Measurements from ENCODE around the gene GP9. TPM values are rescaled to one million over a fixed set of nuclear protein-coding genes. Genes with fewer than 3 reads are reported as not detected.
"Not testable (repeated sequence)": the region's sequence is repeated elsewhere in the genome, so short reads cannot be mapped to it uniquely, and the experiment has no call there.

The GP9 gene
- total RNA-seq, 4 donors from 2014 or later, result 0.64 to 1.2 TPM; not detected in 2

- DNase-seq, result no peak
- intact Hi-C loops (cut with DNase I; ENCODE audit: low total_unique reads) (no loop called here), in situ Hi-C loops (cut with MboI; ENCODE audit: low pct_ligation_motif_present in 1 of 4, low pct_unique_long_range_greater_than_20kb in 1 of 4, low sequenced_read_pairs in 3 of 4) (no loop called here)
- TF ChIP-seq EP300 (IDR thresholded peaks at IDR 0.05; ENCODE audit: low read depth) (no peak), CTCF (IDR thresholded peaks at IDR 0.05) (no peak), POLR2A (IDR thresholded peaks at IDR 0.05) (no peak), POLR2AphosphoS5 (IDR thresholded peaks at IDR 0.05) (no peak)
- Histone ChIP-seq H3K27me3 (no peaks in the 10 kb centered on the region), H3K4me1 (peaks cover 0 to 10% (median 0%) of the 10 kb centered on the region in 4 donors), H3K9me3 (no peaks in the 10 kb centered on the region), H3K27ac (no peak overlapping the region), H3K36me3 (no peaks in the 10 kb centered on the region), H3K4me3 (no peak overlapping the region)
- 69 to 92% methylated on average over 2 to 5 of the region's 5 CpGs for WGBS, 2 donors (ENCODE audit: low coverage in 1 of 2)
Measured at GRCh38 chr3:129106320-129106719, 45.7 kb downstream of the GP9 start.

GRCh38 chr3:129106866-129107565 lies 46.4 kb downstream of the GP9 start:
- H3K27me3 ChIP-seq, result no peaks in the 10 kb centered on the region
- peaks cover 0 to 10% (median 0%) of the 10 kb centered on the region in 4 donors for H3K4me1 ChIP-seq
- no peaks in the 10 kb centered on the region for H3K9me3 ChIP-seq
- H3K27ac ChIP-seq, result no peak overlapping the region
- H3K36me3 ChIP-seq, result no peaks in the 10 kb centered on the region
- TF ChIP-seq CTCF (IDR thresholded peaks at IDR 0.05), result no peak
- no peak for TF ChIP-seq POLR2AphosphoS5 (IDR thresholded peaks at IDR 0.05)
- TF ChIP-seq EP300 (IDR thresholded peaks at IDR 0.05; ENCODE audit: low read depth), result no peak
- no peak for TF ChIP-seq POLR2A (IDR thresholded peaks at IDR 0.05)
- DNase-seq, result peak; percentile 51
- H3K4me3 ChIP-seq, result no peak overlapping the region
- in situ Hi-C loops (cut with MboI; ENCODE audit: low pct_ligation_motif_present in 1 of 4, low pct_unique_long_range_greater_than_20kb in 1 of 4, low sequenced_read_pairs in 3 of 4) (no loop called here), intact Hi-C loops (cut with DNase I; ENCODE audit: low total_unique reads) (no loop called here)
- 60 to 80% methylated on average over 1 to 15 of the region's 19 CpGs for WGBS, 2 donors (ENCODE audit: low coverage in 1 of 2)

GRCh38 chr3:129107793-129108192 lies 47.2 kb downstream of the GP9 start:
- Histone ChIP-seq H3K27me3 (no peaks in the 10 kb centered on the region), H3K27ac (no peak overlapping the region), H3K9me3 (no peaks in the 10 kb centered on the region), H3K4me1 (peaks cover 0 to 10% (median 0%) of the 10 kb centered on the region in 4 donors), H3K36me3 (no peaks in the 10 kb centered on the region), H3K4me3 (no peak overlapping the region)
- in situ Hi-C loops (cut with MboI; ENCODE audit: low pct_ligation_motif_present in 1 of 4, low pct_unique_long_range_greater_than_20kb in 1 of 4, low sequenced_read_pairs in 3 of 4), result no loop called here
- intact Hi-C loops (cut with DNase I; ENCODE audit: low total_unique reads), result no loop called here
- no peak for DNase-seq
- no peak for TF ChIP-seq POLR2A (IDR thresholded peaks at IDR 0.05)
- no peak for TF ChIP-seq POLR2AphosphoS5 (IDR thresholded peaks at IDR 0.05)
- TF ChIP-seq CTCF (IDR thresholded peaks at IDR 0.05), result no peak
- TF ChIP-seq EP300 (IDR thresholded peaks at IDR 0.05; ENCODE audit: low read depth), result no peak
- 94% methylated on average over 8 of the region's 8 CpGs; no CpG with 5 or more reads in 1 of the 2 donors for WGBS, 2 donors (ENCODE audit: low coverage in 1 of 2)

DNA sequence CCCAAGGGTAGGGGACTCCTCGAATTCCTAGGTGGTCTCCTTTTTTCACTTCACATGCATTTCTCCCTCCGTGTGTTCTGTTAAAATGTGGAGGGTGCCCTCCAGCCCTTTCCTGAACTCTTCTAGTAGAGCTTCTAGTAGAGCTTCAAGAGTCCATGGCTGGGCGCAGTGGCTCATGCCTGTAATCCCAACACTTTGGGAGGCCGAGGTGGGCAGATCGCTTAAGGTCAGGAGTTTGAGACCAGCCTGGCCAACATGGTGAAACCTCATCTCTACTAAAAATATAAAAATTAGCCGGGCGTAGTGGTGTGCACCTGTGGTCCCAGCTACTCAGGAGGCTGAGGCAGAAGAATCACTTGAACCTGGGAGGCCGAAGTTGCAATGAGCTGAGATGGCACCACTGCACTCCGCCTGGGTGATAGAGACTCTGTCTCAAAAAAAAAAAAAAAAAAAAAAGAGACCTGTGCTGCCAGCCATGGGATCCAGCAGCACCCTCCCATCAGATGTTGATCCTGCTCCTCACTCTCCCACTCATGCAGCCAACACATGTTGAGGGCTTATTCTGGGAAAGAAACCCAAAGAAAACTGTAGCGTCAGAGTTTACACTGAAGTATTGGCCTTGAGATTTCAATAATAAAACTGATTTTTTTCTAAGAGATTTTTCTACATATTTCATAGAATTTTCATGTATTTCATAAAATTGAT lies 50.6 kb downstream of the GP9 start:
- DNase-seq; H3K27me3 ChIP-seq; H3K4me3 ChIP-seq; intact Hi-C loops (cut with DNase I; ENCODE audit: low total_unique reads); in situ Hi-C loops (cut with MboI; ENCODE audit: low pct_ligation_motif_present in 1 of 4, low pct_unique_long_range_greater_than_20kb in 1 of 4, low sequenced_read_pairs in 3 of 4); H3K9me3 ChIP-seq; H3K36me3 ChIP-seq: not testable (repeated sequence)
- WGBS, 2 donors (ENCODE audit: low coverage in 1 of 2), result 92 to 94% methylated on average over 3 to 10 of the region's 10 CpGs
- peak overlapping the region in 2 of 4 donors; percentile 14 to 38 for H3K27ac ChIP-seq
- peaks cover under 1 to 15% (median 2%) of the 10 kb centered on the region in 4 donors for H3K4me1 ChIP-seq

Other genes starting within 250 kb of the GP9 start
- gene ACAD9, start 181.2 kb upstream of the GP9 start, total RNA-seq, result 100 to 1,000 TPM in 2 of 4 donors, 10 to 100 TPM in 2; 37.3 to 158 (median 85.0) TPM
- gene CFAP92, start 66.7 kb upstream of the GP9 start, total RNA-seq, result 1 to 10 TPM in 1 of 4 donors, under 1 TPM in 1, not detected in 2; 0.95 to 1.2 TPM
- 1 to 10 TPM in 3 of 4 donors, under 1 TPM in 1; 0.75 to 2.2 (median 1.7) TPM for gene EFCC1, start 59.5 kb upstream of the GP9 start, total RNA-seq
- 10 to 100 TPM; 23.1 to 40.4 (median 31.3) TPM for gene RAB43, start 61.0 kb downstream of the GP9 start, total RNA-seq
- gene ISY1, start 100.3 kb downstream of the GP9 start, total RNA-seq, result 10 to 100 TPM in 2 of 4 donors, 1 to 10 TPM in 2; 1.6 to 14.2 (median 7.2) TPM
- gene CNBP, start 123.1 kb downstream of the GP9 start, total RNA-seq, result 100 to 1,000 TPM; 169 to 329 (median 258) TPM
- 100 to 1,000 TPM in 3 of 4 donors, 10 to 100 TPM in 1; 64.7 to 149 (median 116) TPM for gene COPG1, start 188.8 kb downstream of the GP9 start, total RNA-seq
- gene HMCES, start 218.1 kb downstream of the GP9 start, total RNA-seq, result 10 to 100 TPM; 11.3 to 32.6 (median 23.9) TPM